NCI-H146 treated with DMSO at 0.1 percent for 48 hours (cell line): ENCODE measurements around the gene WDR27.

Experiments
- DNase-seq: peaks from one replicate; lab custom pipeline; 2025; ENCODE audit not compliant: unreplicated experiment; lab: John Stamatoyannopoulos, UW

Gene WDR27

GRCh38 chr6:169568314-169569087 lies 133.3 kb downstream of the WDR27 start:
- no peak for DNase-seq

- no peak for DNase-seq
Measured at GRCh38 chr6:169567819-169568218, 134.0 kb downstream of the WDR27 start.

- no peak for DNase-seq
Measured at GRCh38 chr6:169566961-169567750, 134.7 kb downstream of the WDR27 start.

GRCh38 chr6:169566319-169566718 lies 135.5 kb downstream of the WDR27 start:
- DNase-seq, result no peak

GRCh38 chr6:169564453-169565240 lies 137.2 kb downstream of the WDR27 start:
- no peak for DNase-seq

GRCh38 chr6:169561665-169562064 lies 140.2 kb downstream of the WDR27 start:
- no peak for DNase-seq

- no peak for DNase-seq
Measured at GRCh38 chr6:169559592-169559991, 142.2 kb downstream of the WDR27 start.

- no peak for DNase-seq
Measured at GRCh38 chr6:169558774-169559441, 142.9 kb downstream of the WDR27 start.

GRCh38 chr6:169558378-169558773 lies 143.5 kb downstream of the WDR27 start:
- DNase-seq, result no peak

GRCh38 chr6:169557887-169558286 lies 143.9 kb downstream of the WDR27 start:
- DNase-seq, result no peak

GRCh38 chr6:169556758-169557548 lies 144.9 kb downstream of the WDR27 start:
- no peak for DNase-seq

GRCh38 chr6:169555971-169556617 lies 145.7 kb downstream of the WDR27 start:
- no peak for DNase-seq

GRCh38 chr6:169545982-169546381 lies 155.8 kb downstream of the WDR27 start:
- no peak for DNase-seq

- no peak for DNase-seq
Measured at GRCh38 chr6:169543704-169544103, 158.1 kb downstream of the WDR27 start.

GRCh38 chr6:169542491-169542890 lies 159.3 kb downstream of the WDR27 start:
- no peak for DNase-seq

GRCh38 chr6:169539176-169539897 lies 162.5 kb downstream of the WDR27 start:
- no peak for DNase-seq

GRCh38 chr6:169536446-169537170 lies 165.2 kb downstream of the WDR27 start:
- DNase-seq, result no peak

GRCh38 chr6:169534039-169534421 lies 167.8 kb downstream of the WDR27 start:
- DNase-seq, result no peak
